DND-41 (cell line): ENCODE measurements around the gene CDK13.

Experiments
- ATAC-seq: fragments of 200-7000 bp; cut with Tn5 transposase; 3 replicates; pipeline ENCODE4 v1.9.1; 2021; ENCODE audit warnings: low read depth; ENCODE audit not compliant: insufficient read depth
- DNase-seq: peaks from one replicate; pipeline ENCODE4 v3.0.0-alpha.2; 2020
- H2AFZ ChIP-seq: 2 replicates; pipeline ENCODE4 v1.6.0; 2012; ENCODE audit warnings: low read depth, low read length
- H3K27ac ChIP-seq: 2 replicates; pipeline ENCODE4 v1.5.1; 2012; ENCODE audit warnings: low read length, inconsistent platforms
- H3K27me3 ChIP-seq: fragments of 200-600 bp; sonication (generic); 2 replicates; pipeline ENCODE4 v1.6.0; 2012; ENCODE audit warnings: low read length, mild to moderate bottlenecking, inconsistent platforms; ENCODE audit not compliant: insufficient read depth, poor library complexity
- H3K36me3 ChIP-seq: 2 replicates; pipeline ENCODE4 v1.5.1; 2012; ENCODE audit warnings: low read length, inconsistent platforms; ENCODE audit not compliant: insufficient read depth
- H3K4me1 ChIP-seq: 2 replicates; pipeline ENCODE4 v1.5.1; 2012; ENCODE audit warnings: mild to moderate bottlenecking, low read length; ENCODE audit not compliant: insufficient read depth
- H3K4me2 ChIP-seq: 2 replicates; pipeline ENCODE4 v1.6.0; 2012; ENCODE audit warnings: mild to moderate bottlenecking, moderate library complexity, low read length, inconsistent platforms; ENCODE audit not compliant: insufficient read depth
- H3K4me3 ChIP-seq, 2 experiments: fragments of 200-600 bp in 1 of 2; shearing (Covaris generic) in 1 of 2; 2 replicates each; pipeline ENCODE4 v1.5.1; 2012 to 2016; ENCODE audit warnings: inconsistent platforms in 2 of 2, low read length in 2 of 2, mild to moderate bottlenecking in 2 of 2, low read depth in 1 of 2, moderate library complexity in 1 of 2
- H3K79me2 ChIP-seq: 2 replicates; pipeline ENCODE4 v1.6.0; 2012; ENCODE audit warnings: low read length, inconsistent platforms; ENCODE audit not compliant: insufficient read depth
- H3K9ac ChIP-seq: 2 replicates; pipeline ENCODE4 v1.6.0; 2012; ENCODE audit warnings: low read depth, mild to moderate bottlenecking, inconsistent platforms, low read length, moderate library complexity
- H3K9me3 ChIP-seq: 2 replicates; pipeline ENCODE4 v1.5.1; 2012; ENCODE audit warnings: low read length, moderate library complexity, mild to moderate bottlenecking, inconsistent platforms; ENCODE audit not compliant: insufficient read depth, severe bottlenecking
- H4K20me1 ChIP-seq: 2 replicates; pipeline ENCODE4 v1.6.0; 2012; ENCODE audit warnings: low read length; ENCODE audit not compliant: insufficient read depth
- EZH2 ChIP-seq: IDR thresholded peaks from 3 replicates; pipeline ENCODE4 v1.6.1; 2012; ENCODE audit warnings: borderline replicate concordance, low read depth, mild to moderate bottlenecking, moderate library complexity, low read length, inconsistent platforms; ENCODE audit not compliant: severe bottlenecking
- TF ChIP-seq, protein P1 (sequence below): IDR thresholded peaks from 2 replicates; pipeline ENCODE4 v1.5.1; 2012; ENCODE audit warnings: borderline replicate concordance, low read length, moderate library complexity, mild to moderate bottlenecking; ENCODE audit not compliant: poor library complexity, severe bottlenecking; ENCODE audit errors: extremely low read depth

The CDK13 gene

DNA sequence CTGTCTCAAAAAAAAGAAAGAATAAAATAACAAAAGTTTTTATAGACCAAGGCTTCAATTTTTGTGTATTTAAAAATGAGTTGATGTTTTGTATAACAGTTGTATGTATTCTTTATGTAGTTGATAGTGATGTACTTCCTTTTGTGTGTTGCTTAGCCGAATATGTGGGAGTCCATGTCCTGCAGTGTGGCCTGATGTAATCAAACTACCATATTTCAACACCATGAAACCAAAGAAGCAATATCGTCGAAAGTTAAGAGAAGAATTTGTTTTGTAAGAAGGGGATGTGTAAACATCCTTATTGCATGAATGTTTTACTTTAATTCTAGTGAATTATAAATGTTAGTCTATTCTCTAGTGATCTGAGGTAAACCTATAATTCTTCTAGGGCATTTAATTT is 127.8 kb downstream of the CDK13 start:
- Histone ChIP-seq H3K36me3 (peaks cover 8% of the 10 kb centered on the region; the same call in 1 of the 2 replicates), H4K20me1 (no peaks in the 10 kb centered on the region), H2AFZ (no peak overlapping the region), H3K27me3 (no peaks in the 10 kb centered on the region), H3K4me3 (no peak overlapping the region), H3K9ac (no peak overlapping the region), H3K4me2 (no peak overlapping the region), H3K4me1 (no peaks in the 10 kb centered on the region), H3K79me2 (no peaks in the 10 kb centered on the region), H3K9me3 (no peaks in the 10 kb centered on the region), H3K27ac (no peak overlapping the region)
- ATAC-seq (no peak), DNase-seq (no peak)
- TF ChIP-seq, protein P1, sequence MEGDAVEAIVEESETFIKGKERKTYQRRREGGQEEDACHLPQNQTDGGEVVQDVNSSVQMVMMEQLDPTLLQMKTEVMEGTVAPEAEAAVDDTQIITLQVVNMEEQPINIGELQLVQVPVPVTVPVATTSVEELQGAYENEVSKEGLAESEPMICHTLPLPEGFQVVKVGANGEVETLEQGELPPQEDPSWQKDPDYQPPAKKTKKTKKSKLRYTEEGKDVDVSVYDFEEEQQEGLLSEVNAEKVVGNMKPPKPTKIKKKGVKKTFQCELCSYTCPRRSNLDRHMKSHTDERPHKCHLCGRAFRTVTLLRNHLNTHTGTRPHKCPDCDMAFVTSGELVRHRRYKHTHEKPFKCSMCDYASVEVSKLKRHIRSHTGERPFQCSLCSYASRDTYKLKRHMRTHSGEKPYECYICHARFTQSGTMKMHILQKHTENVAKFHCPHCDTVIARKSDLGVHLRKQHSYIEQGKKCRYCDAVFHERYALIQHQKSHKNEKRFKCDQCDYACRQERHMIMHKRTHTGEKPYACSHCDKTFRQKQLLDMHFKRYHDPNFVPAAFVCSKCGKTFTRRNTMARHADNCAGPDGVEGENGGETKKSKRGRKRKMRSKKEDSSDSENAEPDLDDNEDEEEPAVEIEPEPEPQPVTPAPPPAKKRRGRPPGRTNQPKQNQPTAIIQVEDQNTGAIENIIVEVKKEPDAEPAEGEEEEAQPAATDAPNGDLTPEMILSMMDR = no peak
- no peak for TF ChIP-seq EZH2

DNA sequence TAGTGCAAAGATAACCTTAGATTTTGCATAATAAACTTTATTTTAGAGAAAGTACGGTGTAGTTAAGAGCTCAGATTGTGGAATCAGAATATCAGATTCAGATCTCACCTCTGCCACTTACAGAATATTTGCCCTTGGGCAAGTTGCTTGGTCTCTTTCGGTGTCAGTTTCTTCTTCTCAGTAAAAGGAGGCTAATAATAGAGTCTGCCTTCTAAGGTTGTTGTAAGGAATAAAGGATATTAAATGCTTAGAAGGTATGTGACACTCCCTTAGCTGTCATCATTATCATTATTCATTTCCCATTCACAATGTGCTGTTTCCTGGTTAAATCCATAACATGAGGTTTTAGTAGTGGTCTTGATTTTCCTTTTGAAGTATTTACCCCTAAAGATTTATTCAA is 142.1 kb downstream of the CDK13 start:
- H3K9ac ChIP-seq = no peak overlapping the region
- TF ChIP-seq, protein P1 = no peak
- no peak for TF ChIP-seq EZH2
- peaks cover 80% of the 10 kb centered on the region for H3K36me3 ChIP-seq
- H3K79me2 ChIP-seq = no peaks in the 10 kb centered on the region
- H2AFZ ChIP-seq = no peak overlapping the region
- no peaks in the 10 kb centered on the region for H3K4me1 ChIP-seq
- no peak overlapping the region for H3K4me2 ChIP-seq
- ATAC-seq (no peak), DNase-seq (no peak)
- no peak overlapping the region for H3K27ac ChIP-seq
- no peaks in the 10 kb centered on the region for H3K27me3 ChIP-seq
- H4K20me1 ChIP-seq = no peaks in the 10 kb centered on the region
- no peaks in the 10 kb centered on the region for H3K9me3 ChIP-seq
- H3K4me3 ChIP-seq = no peak overlapping the region

DNA sequence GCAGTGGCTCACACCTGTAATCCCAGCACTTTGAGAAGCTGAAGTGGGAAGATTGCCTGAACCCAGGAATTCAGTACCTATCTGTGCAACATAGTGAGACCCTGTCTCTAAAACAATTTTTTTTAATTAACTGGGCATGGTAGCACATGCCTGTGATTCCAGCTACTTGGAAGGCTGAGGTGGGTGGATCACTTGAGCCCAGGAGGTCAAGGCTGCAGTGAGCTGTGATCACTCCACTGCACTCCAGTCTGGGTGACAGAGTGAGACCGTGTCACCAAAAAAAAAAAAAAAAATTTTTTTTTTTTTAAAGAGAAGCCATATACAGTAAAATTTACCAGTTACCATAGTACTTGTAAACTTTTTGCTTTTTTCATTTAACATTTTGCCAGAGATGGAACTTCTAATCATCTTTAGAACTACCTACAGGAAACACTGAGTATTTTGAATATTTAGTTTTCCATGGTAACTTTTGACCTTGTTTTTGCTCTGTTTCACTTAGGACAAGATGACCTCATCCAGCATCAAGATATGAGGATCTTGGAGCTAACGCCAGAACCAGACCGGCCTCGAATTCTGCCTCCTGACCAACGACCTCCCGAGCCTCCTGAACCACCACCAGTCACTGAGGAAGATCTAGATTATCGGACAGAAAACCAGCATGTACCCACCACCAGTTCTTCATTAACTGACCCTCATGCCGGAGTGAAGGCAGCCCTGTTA is 143.7 kb downstream of the CDK13 start:
- Histone ChIP-seq H3K79me2 (no peaks in the 10 kb centered on the region), H3K9me3 (no peaks in the 10 kb centered on the region), H4K20me1 (no peaks in the 10 kb centered on the region), H3K4me1 (no peaks in the 10 kb centered on the region), H3K4me3 (no peak overlapping the region), H2AFZ (no peak overlapping the region), H3K4me2 (no peak overlapping the region), H3K27me3 (no peaks in the 10 kb centered on the region), H3K27ac (no peak overlapping the region), H3K36me3 (peaks cover 72% of the 10 kb centered on the region), H3K9ac (no peak overlapping the region)
- TF ChIP-seq, protein P1 = no peak
- TF ChIP-seq EZH2 = no peak
- DNase-seq (no peak), ATAC-seq (no peak)
